H1 (cell line): Measurements from ENCODE around the gene LIFR. TPM values are rescaled to one million over a fixed set of nuclear protein-coding genes. Genes with fewer than 3 reads are reported as not detected.

ENCODE experiments used
- JUN ChIP-seq: IDR thresholded peaks from 2 replicates; pipeline ENCODE4 v1.6.1; 2011; ENCODE audit warnings: low read depth, mild to moderate bottlenecking, improper control_type of control experiment, low read length
- NANOG ChIP-seq: IDR thresholded peaks from 2 replicates; pipeline ENCODE4 v1.6.1; 2011; ENCODE audit warnings: low read length, low read depth, mild to moderate bottlenecking, inconsistent platforms; ENCODE audit not compliant: insufficient read depth, poor library complexity, severe bottlenecking
- YY1 ChIP-seq: IDR thresholded peaks from 2 replicates; pipeline ENCODE4 v1.6.1; 2011; ENCODE audit warnings: low read depth, mild to moderate bottlenecking, low read length
- polyA plus RNA-seq, 7 experiments: library from polyadenylated mRNA; depleted of rRNA in 3 of 7; stranded (reverse) in 5 of 7; unstranded in 2 of 7; fragments of >200 nt in 5 of 7; fragments of 200-250 nt in 2 of 7; gene quantifications; 1 replicate in 5 of 7; 2 replicates in 1 of 7; 4 replicates in 1 of 7; pipeline versions ENCODE4 v1.2.1 to v1.2.3, GENCODE V29; 2011 to 2013; ENCODE audit warnings: missing spikeins in 2 of 7, mixed read lengths in 2 of 7
- total RNA-seq: library from RNA; stranded (reverse); fragmentation: NEBNext Ultra II Directional; extraction: Animal tissue kit (Norgen Biotek cat#: 25700); gene quantifications from 2 replicates; pipeline ENCODE4 v1.2.1, GENCODE V29; 2021
- TF ChIP-seq, protein P1 (sequence below): fragments of 300-600 bp; sonication (generic); IDR thresholded peaks from 2 replicates; pipeline ENCODE4 v1.7.1; 2012; ENCODE audit warnings: low read length, moderate library complexity, mild to moderate bottlenecking, inconsistent platforms; ENCODE audit not compliant: insufficient replicate concordance

LIFR gene
- total and polyA plus RNA-seq, 2 of the 8 experiments (the other 6 are each of a cell fraction or from before 2014, with no cell fraction given), result 2.0 to 18.9 TPM

DNA sequence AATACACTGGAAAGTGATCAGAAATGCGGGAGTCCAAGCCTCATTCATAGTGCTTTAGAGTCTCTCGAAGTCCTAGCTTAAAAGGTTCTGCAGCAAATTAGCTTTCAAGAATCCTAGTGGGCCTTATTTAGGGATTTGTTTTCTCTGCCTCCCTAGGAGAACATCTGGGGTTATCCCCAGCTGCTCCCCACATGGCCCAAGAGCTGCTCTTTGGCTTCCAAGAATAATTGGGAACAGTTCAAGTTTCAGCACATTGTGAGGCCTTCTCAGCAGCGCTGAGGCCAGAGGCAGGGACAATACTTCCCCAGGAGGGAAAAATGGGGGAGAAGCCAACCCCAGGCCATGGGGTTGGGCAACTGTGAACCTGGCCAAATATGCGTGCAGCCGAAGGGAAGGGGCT, 108.7 kb downstream of the LIFR start (continued):
- TF ChIP-seq, protein P1, sequence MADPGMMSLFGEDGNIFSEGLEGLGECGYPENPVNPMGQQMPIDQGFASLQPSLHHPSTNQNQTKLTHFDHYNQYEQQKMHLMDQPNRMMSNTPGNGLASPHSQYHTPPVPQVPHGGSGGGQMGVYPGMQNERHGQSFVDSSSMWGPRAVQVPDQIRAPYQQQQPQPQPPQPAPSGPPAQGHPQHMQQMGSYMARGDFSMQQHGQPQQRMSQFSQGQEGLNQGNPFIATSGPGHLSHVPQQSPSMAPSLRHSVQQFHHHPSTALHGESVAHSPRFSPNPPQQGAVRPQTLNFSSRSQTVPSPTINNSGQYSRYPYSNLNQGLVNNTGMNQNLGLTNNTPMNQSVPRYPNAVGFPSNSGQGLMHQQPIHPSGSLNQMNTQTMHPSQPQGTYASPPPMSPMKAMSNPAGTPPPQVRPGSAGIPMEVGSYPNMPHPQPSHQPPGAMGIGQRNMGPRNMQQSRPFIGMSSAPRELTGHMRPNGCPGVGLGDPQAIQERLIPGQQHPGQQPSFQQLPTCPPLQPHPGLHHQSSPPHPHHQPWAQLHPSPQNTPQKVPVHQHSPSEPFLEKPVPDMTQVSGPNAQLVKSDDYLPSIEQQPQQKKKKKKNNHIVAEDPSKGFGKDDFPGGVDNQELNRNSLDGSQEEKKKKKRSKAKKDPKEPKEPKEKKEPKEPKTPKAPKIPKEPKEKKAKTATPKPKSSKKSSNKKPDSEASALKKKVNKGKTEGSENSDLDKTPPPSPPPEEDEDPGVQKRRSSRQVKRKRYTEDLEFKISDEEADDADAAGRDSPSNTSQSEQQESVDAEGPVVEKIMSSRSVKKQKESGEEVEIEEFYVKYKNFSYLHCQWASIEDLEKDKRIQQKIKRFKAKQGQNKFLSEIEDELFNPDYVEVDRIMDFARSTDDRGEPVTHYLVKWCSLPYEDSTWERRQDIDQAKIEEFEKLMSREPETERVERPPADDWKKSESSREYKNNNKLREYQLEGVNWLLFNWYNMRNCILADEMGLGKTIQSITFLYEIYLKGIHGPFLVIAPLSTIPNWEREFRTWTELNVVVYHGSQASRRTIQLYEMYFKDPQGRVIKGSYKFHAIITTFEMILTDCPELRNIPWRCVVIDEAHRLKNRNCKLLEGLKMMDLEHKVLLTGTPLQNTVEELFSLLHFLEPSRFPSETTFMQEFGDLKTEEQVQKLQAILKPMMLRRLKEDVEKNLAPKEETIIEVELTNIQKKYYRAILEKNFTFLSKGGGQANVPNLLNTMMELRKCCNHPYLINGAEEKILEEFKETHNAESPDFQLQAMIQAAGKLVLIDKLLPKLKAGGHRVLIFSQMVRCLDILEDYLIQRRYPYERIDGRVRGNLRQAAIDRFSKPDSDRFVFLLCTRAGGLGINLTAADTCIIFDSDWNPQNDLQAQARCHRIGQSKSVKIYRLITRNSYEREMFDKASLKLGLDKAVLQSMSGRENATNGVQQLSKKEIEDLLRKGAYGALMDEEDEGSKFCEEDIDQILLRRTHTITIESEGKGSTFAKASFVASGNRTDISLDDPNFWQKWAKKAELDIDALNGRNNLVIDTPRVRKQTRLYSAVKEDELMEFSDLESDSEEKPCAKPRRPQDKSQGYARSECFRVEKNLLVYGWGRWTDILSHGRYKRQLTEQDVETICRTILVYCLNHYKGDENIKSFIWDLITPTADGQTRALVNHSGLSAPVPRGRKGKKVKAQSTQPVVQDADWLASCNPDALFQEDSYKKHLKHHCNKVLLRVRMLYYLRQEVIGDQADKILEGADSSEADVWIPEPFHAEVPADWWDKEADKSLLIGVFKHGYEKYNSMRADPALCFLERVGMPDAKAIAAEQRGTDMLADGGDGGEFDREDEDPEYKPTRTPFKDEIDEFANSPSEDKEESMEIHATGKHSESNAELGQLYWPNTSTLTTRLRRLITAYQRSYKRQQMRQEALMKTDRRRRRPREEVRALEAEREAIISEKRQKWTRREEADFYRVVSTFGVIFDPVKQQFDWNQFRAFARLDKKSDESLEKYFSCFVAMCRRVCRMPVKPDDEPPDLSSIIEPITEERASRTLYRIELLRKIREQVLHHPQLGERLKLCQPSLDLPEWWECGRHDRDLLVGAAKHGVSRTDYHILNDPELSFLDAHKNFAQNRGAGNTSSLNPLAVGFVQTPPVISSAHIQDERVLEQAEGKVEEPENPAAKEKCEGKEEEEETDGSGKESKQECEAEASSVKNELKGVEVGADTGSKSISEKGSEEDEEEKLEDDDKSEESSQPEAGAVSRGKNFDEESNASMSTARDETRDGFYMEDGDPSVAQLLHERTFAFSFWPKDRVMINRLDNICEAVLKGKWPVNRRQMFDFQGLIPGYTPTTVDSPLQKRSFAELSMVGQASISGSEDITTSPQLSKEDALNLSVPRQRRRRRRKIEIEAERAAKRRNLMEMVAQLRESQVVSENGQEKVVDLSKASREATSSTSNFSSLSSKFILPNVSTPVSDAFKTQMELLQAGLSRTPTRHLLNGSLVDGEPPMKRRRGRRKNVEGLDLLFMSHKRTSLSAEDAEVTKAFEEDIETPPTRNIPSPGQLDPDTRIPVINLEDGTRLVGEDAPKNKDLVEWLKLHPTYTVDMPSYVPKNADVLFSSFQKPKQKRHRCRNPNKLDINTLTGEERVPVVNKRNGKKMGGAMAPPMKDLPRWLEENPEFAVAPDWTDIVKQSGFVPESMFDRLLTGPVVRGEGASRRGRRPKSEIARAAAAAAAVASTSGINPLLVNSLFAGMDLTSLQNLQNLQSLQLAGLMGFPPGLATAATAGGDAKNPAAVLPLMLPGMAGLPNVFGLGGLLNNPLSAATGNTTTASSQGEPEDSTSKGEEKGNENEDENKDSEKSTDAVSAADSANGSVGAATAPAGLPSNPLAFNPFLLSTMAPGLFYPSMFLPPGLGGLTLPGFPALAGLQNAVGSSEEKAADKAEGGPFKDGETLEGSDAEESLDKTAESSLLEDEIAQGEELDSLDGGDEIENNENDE, result no peak
- TF ChIP-seq YY1, result no peak
- no peak for TF ChIP-seq NANOG
- no peak for TF ChIP-seq JUN
